ENCODE results near the gene ARID5B. TPM values are rescaled to one million over a fixed set of nuclear protein-coding genes. Genes with fewer than 3 reads are reported as not detected.

ARID5B gene
- total RNA-seq, 2 donors from 2014 or later: 67.9 to 90.1 TPM

- WGBS: 83% methylated on average over 14 of the region's 14 CpGs
- Histone ChIP-seq H3K27ac (no peak overlapping the region), H3K4me3 (no peak overlapping the region), H3K9me3 (no peaks in the 10 kb centered on the region), H3K27me3 (replicated peaks; ENCODE audit: insufficient read depth) (no peaks in the 10 kb centered on the region), H3K36me3 (no peaks in the 10 kb centered on the region), H3K4me1 (replicated peaks) (peaks cover 20% of the 10 kb centered on the region)
- intact Hi-C loops (cut with DNase I): no loop called here
- TF ChIP-seq CTCF (IDR thresholded peaks at IDR 0.05) (no peak), POLR2AphosphoS5 (IDR thresholded peaks at IDR 0.05) (no peak), POLR2A (IDR thresholded peaks at IDR 0.05) (no peak)
- DNase-seq (ENCODE audit: low spot score): no peak
Observed at GRCh38 chr10:62098278-62099121, 197.0 kb downstream of the ARID5B start.

GRCh38 chr10:62099299-62099698 lies 197.8 kb downstream of the ARID5B start:
- DNase-seq (ENCODE audit: low spot score): no peak
- Histone ChIP-seq H3K9me3 (no peaks in the 10 kb centered on the region), H3K36me3 (no peaks in the 10 kb centered on the region), H3K27me3 (replicated peaks; ENCODE audit: insufficient read depth) (no peaks in the 10 kb centered on the region), H3K4me1 (replicated peaks) (peaks cover 16% of the 10 kb centered on the region), H3K4me3 (no peak overlapping the region), H3K27ac (no peak overlapping the region)
- 87% methylated on average over 3 of the region's 3 CpGs for WGBS
- TF ChIP-seq CTCF (IDR thresholded peaks at IDR 0.05): no peak
- no peak for TF ChIP-seq POLR2A (IDR thresholded peaks at IDR 0.05)
- TF ChIP-seq POLR2AphosphoS5 (IDR thresholded peaks at IDR 0.05): no peak
- intact Hi-C loops (cut with DNase I): no loop called here

GRCh38 chr10:62103857-62104256 lies 202.4 kb downstream of the ARID5B start:
- WGBS: 55% methylated on average over 9 of the region's 9 CpGs
- H3K36me3 ChIP-seq: no peaks in the 10 kb centered on the region
- TF ChIP-seq POLR2AphosphoS5 (IDR thresholded peaks at IDR 0.05) (no peak), POLR2A (IDR thresholded peaks at IDR 0.05) (no peak), CTCF (IDR thresholded peaks at IDR 0.05) (no peak)
- H3K4me3 ChIP-seq: no peak overlapping the region
- no peak overlapping the region for H3K27ac ChIP-seq
- intact Hi-C loops (cut with DNase I): no loop called here
- no peak for DNase-seq (ENCODE audit: low spot score)
- H3K9me3 ChIP-seq: no peaks in the 10 kb centered on the region
- no peaks in the 10 kb centered on the region for H3K27me3 ChIP-seq (replicated peaks; ENCODE audit: insufficient read depth)
- H3K4me1 ChIP-seq (replicated peaks): no peaks in the 10 kb centered on the region

GRCh38 chr10:62106929-62107519 lies 205.5 kb downstream of the ARID5B start:
- intact Hi-C loops (cut with DNase I): no loop called here
- Histone ChIP-seq H3K36me3 (no peaks in the 10 kb centered on the region), H3K4me1 (replicated peaks) (no peaks in the 10 kb centered on the region), H3K27ac (no peak overlapping the region), H3K9me3 (no peaks in the 10 kb centered on the region), H3K4me3 (no peak overlapping the region), H3K27me3 (replicated peaks; ENCODE audit: insufficient read depth) (no peaks in the 10 kb centered on the region)
- TF ChIP-seq CTCF (IDR thresholded peaks at IDR 0.05): no peak
- no peak for TF ChIP-seq POLR2A (IDR thresholded peaks at IDR 0.05)
- no peak for TF ChIP-seq POLR2AphosphoS5 (IDR thresholded peaks at IDR 0.05)
- DNase-seq (ENCODE audit: low spot score): no peak

Measured in prostate gland (tissue), 2 donors.